ENCODE measurements around the gene MORC1.

DNA sequence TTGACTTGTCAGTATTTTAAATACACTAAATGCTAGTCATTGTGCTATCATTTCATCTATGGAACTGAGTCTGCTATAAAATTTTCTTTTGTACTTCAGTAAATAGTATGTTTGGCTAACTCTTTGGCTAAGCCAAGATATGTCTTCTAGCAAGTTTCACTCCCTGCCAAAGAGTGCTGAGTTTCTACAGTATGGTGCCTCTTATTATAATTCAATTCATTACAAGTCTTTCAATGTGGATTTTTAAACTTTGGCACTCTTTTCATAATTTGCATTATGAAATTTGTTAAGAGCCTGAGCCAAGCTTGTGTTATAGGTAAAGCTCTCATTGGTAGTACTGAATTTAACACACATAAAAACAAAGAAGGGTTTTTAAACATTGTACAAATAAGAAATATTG lies 24.4 kb downstream of the MORC1 start:
- TF ChIP-seq SUZ12 (IDR thresholded peaks at IDR 0.05; ENCODE audit: extremely low read depth, insufficient read depth, insufficient read length): no peak
- no peak for TF ChIP-seq YY1 (IDR thresholded peaks at IDR 0.05; ENCODE audit: insufficient read depth, insufficient read length)
- TF ChIP-seq ZNF274 (IDR thresholded peaks at IDR 0.05; ENCODE audit: low read depth, low read length): no peak
